ENCODE data around the gene CSF3. TPM values are rescaled to one million over a fixed set of nuclear protein-coding genes. Genes with fewer than 3 reads are reported as not detected.
A peak's percentile ranks its signal among the peaks of the same experiment; 100 is the strongest.

The CSF3 gene
- total RNA-seq, 1 experiment from 2014 or later = not detected

GRCh38 chr17:40026816-40027613 is 11.8 kb downstream of the CSF3 start:
- Histone ChIP-seq H3K18ac (ENCODE audit: insufficient read length, low read depth, low read length) (no peak overlapping the region), H3K79me2 (ENCODE audit: insufficient read depth, low read length) (no peaks in the 10 kb centered on the region), H3K4me1 (ENCODE audit: insufficient read depth, low read length) (no peaks in the 10 kb centered on the region), H4K91ac (ENCODE audit: insufficient read length, low read depth, low read length) (no peak overlapping the region), H3K79me1 (ENCODE audit: insufficient read depth, low read depth, low read length, poor library complexity, severe bottlenecking) (no peaks in the 10 kb centered on the region), H2BK15ac (ENCODE audit: low read depth, low read length) (no peak overlapping the region), H3K9ac (ENCODE audit: extremely low read depth, insufficient read length, low read length) (no peak overlapping the region), H3K27ac (ENCODE audit: insufficient read length, low read depth, low read length) (no peak overlapping the region), H3K23ac (ENCODE audit: insufficient read length, low read depth, low read length) (no peak overlapping the region), H3K4me2 (ENCODE audit: insufficient read depth, insufficient read length, low read length) (no peak overlapping the region), H2AK5ac (ENCODE audit: insufficient read length, low read length) (no peak overlapping the region), H3K9me3 (ENCODE audit: control insufficient read depth, low read depth, low read length) (no peaks in the 10 kb centered on the region), H3K56ac (ENCODE audit: insufficient read length, low read depth, low read length) (no peak overlapping the region), H3K23me2 (ENCODE audit: insufficient read length, low read depth, low read length, poor library complexity, severe bottlenecking) (no peaks in the 10 kb centered on the region), H2BK5ac (ENCODE audit: insufficient read length, low read length) (no peak overlapping the region), H3K14ac (ENCODE audit: insufficient read depth, low read length) (no peak overlapping the region), H3T11ph (ENCODE audit: low read length) (no peak overlapping the region), H3K27me3 (ENCODE audit: insufficient read depth, low read length) (no peaks in the 10 kb centered on the region), H2BK12ac (ENCODE audit: insufficient read length, low read depth, low read length) (no peak overlapping the region), H2AFZ (ENCODE audit: low read length) (no peak overlapping the region), H2BK20ac (ENCODE audit: low read depth, low read length, poor library complexity, severe bottlenecking) (no peak overlapping the region), H4K20me1 (ENCODE audit: control insufficient read depth, insufficient read depth, insufficient read length) (no peaks in the 10 kb centered on the region), H4K8ac (replicated peaks; ENCODE audit: insufficient read length, low read depth, low read length) (no peak overlapping the region), H4K5ac (ENCODE audit: insufficient read length, low read depth, low read length) (no peak overlapping the region), H3K4ac (ENCODE audit: low read depth, low read length) (no peak overlapping the region), H2BK120ac (ENCODE audit: low read depth, low read length, poor library complexity, severe bottlenecking) (no peak overlapping the region)
- peak overlapping the region in 1 of 3 experiments; percentile 53; a peak in 1 of 7 replicates for H3K27ac Mint-ChIP-seq
- H3K4me3 Mint-ChIP-seq = no peak overlapping the region
- no CpG with 5 or more reads among the region's 33 CpGs for WGBS (ENCODE audit: extremely low coverage, insufficient read length, low lambda C conversion rate)
- TF ChIP-seq CTCF (conservative IDR thresholded peaks at IDR 0.05) = peak; percentile 98
- peaks cover 1 to 7% of the 10 kb centered on the region in 2 experiments; a peak in 2 of 4 replicates for H3K4me1 Mint-ChIP-seq
- peaks cover 36 to 76% (median 68%) of the 10 kb centered on the region in 3 experiments; a peak in 6 of 7 replicates for H3K36me3 Mint-ChIP-seq (ENCODE audit: insufficient read depth in 1 of 3, low read depth in 3 of 3)
- no peaks in the 10 kb centered on the region for H3K27me3 Mint-ChIP-seq (ENCODE audit: low read depth)
- no peaks in the 10 kb centered on the region for H3K9me3 Mint-ChIP-seq
- DNase-seq = peak; percentile 95

Data from H9 (cell line).